Endodermal cell (in vitro differentiated cells): ENCODE results near the gene PANX2. TPM values are rescaled to one million over a fixed set of nuclear protein-coding genes. Genes with fewer than 3 reads are reported as not detected.

ENCODE experiments used
- DNase-seq: peaks from one replicate; pipeline ENCODE4 v3.0.0-alpha.2; 2017
- H3K27ac ChIP-seq: 2 replicates; pipeline ENCODE4 v1.5.1; 2013; ENCODE audit warnings: mild to moderate bottlenecking, low read depth, low read length, moderate library complexity
- H3K27me3 ChIP-seq: 2 replicates; pipeline ENCODE4 v1.6.1; 2013; ENCODE audit warnings: mild to moderate bottlenecking, low read length, moderate library complexity; ENCODE audit not compliant: insufficient read depth, control insufficient read depth, poor library complexity, severe bottlenecking
- H3K36me3 ChIP-seq: 2 replicates; pipeline ENCODE4 v1.7.0; 2013; ENCODE audit warnings: mild to moderate bottlenecking, low read length, moderate library complexity; ENCODE audit not compliant: control insufficient read depth, insufficient read depth
- H3K4me1 ChIP-seq: one replicate; pipeline ENCODE4 v1.7.0; 2013; ENCODE audit warnings: low read length; ENCODE audit not compliant: control insufficient read depth, insufficient read depth
- H3K4me3 ChIP-seq: 2 replicates; pipeline ENCODE4 v1.5.1; 2013; ENCODE audit warnings: mild to moderate bottlenecking, low read length, moderate library complexity
- H3K9ac ChIP-seq: 2 replicates; pipeline ENCODE4 v1.6.1; 2013; ENCODE audit warnings: mild to moderate bottlenecking, low read length, moderate library complexity; ENCODE audit not compliant: poor library complexity, severe bottlenecking; ENCODE audit errors: extremely low read depth
- H3K9me3 ChIP-seq: 2 replicates; pipeline ENCODE4 v1.6.1; 2013; ENCODE audit warnings: mild to moderate bottlenecking, low read length, moderate library complexity; ENCODE audit not compliant: control insufficient read depth
- H3K27ac Mint-ChIP-seq: 2 replicates; pipeline ENCODE4 v1.8.0; 2020; ENCODE audit warnings: mixed read lengths
- H3K27me3 Mint-ChIP-seq: 2 replicates; pipeline ENCODE4 v1.8.0; 2021; ENCODE audit warnings: mild to moderate bottlenecking, mixed read lengths; ENCODE audit not compliant: insufficient read depth
- H3K36me3 Mint-ChIP-seq: 2 replicates; pipeline ENCODE4 v1.8.0; 2020; ENCODE audit warnings: low read depth, mixed read lengths
- H3K4me1 Mint-ChIP-seq: 2 replicates; pipeline ENCODE4 v1.8.0; 2020; ENCODE audit warnings: mixed read lengths
- H3K4me3 Mint-ChIP-seq: 2 replicates; pipeline ENCODE4 v1.8.0; 2020; ENCODE audit warnings: mild to moderate bottlenecking, moderate library complexity, mixed read lengths
- H3K9me3 Mint-ChIP-seq: 2 replicates; pipeline ENCODE4 v1.8.0; 2020; ENCODE audit warnings: mild to moderate bottlenecking, mixed read lengths
- WGBS, 2 experiments: methylation state at CpG; one replicate each; pipeline versions ENCODE4 v1.1.5 to v1.1.7; 2013; ENCODE audit warnings: missing lambda C conversion rate in 2 of 2, mixed read lengths in 1 of 2; ENCODE audit not compliant: insufficient coverage in 1 of 2, insufficient read length in 1 of 2; 5-methylcytosine and 5-hydroxymethylcytosine counted together
- total RNA-seq, 2 donors: library from RNA; stranded (reverse); fragmentation: NEBNext Ultra II Directional in 1 of 2; extraction: Animal tissue kit (Norgen Biotek cat#: 25700) in 1 of 2; gene quantifications; 2 replicates in 1 of 2; 3 replicates in 1 of 2; pipeline ENCODE4 v1.2.1, GENCODE V29; 2021
- TF ChIP-seq, protein P1 (sequence below): fragments of 200-600 bp; sonication (generic); conservative IDR thresholded peaks from 2 replicates; pipeline ENCODE4 v1.5.0; 2021; ENCODE audit warnings: antibody characterized with exemption, mild to moderate bottlenecking

PANX2 gene
- total RNA-seq, 2 donors from 2014 or later: 8.8 to 11.2 TPM

DNA sequence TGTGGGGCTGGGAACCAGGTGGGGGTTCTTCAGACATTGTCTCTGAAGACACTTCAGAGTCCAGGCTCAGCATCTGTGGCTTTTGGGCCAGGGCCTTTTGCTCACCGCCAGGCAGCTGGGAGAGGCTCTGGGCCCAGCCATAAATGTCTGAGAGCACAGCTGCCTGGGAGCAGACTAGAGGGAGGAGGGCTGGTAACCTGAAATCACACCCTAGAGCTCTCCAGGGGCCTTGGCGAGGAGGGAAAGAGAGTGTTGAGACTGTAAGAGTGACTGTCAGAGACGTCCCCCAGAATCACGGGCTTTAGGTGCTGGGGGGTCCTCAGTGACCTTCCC lies 19.3 kb downstream of the PANX2 start:
- H3K36me3 Mint-ChIP-seq: peaks cover 7% of the 10 kb centered on the region
- TF ChIP-seq, protein P1, sequence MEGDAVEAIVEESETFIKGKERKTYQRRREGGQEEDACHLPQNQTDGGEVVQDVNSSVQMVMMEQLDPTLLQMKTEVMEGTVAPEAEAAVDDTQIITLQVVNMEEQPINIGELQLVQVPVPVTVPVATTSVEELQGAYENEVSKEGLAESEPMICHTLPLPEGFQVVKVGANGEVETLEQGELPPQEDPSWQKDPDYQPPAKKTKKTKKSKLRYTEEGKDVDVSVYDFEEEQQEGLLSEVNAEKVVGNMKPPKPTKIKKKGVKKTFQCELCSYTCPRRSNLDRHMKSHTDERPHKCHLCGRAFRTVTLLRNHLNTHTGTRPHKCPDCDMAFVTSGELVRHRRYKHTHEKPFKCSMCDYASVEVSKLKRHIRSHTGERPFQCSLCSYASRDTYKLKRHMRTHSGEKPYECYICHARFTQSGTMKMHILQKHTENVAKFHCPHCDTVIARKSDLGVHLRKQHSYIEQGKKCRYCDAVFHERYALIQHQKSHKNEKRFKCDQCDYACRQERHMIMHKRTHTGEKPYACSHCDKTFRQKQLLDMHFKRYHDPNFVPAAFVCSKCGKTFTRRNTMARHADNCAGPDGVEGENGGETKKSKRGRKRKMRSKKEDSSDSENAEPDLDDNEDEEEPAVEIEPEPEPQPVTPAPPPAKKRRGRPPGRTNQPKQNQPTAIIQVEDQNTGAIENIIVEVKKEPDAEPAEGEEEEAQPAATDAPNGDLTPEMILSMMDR: no peak
- WGBS, 2 experiments: 86 to 97% methylated on average over 4 of the region's 4 CpGs
- Histone ChIP-seq H3K27ac (no peak overlapping the region), H3K27me3 (no peaks in the 10 kb centered on the region), H3K9me3 (no peaks in the 10 kb centered on the region), H3K36me3 (peaks cover 11% of the 10 kb centered on the region), H3K9ac (no peak overlapping the region), H3K4me3 (no peak overlapping the region), H3K4me1 (peaks cover 4% of the 10 kb centered on the region)
- H3K4me1 Mint-ChIP-seq: no peaks in the 10 kb centered on the region
- no peak overlapping the region for H3K27ac Mint-ChIP-seq
- H3K4me3 Mint-ChIP-seq: no peak overlapping the region
- H3K9me3 Mint-ChIP-seq: no peaks in the 10 kb centered on the region
- H3K27me3 Mint-ChIP-seq: no peaks in the 10 kb centered on the region
- no peak for DNase-seq

- peak; percentile 92 for DNase-seq
- Mint-ChIP-seq H3K27ac (peak overlapping the region; percentile 78), H3K36me3 (peaks cover 7% of the 10 kb centered on the region), H3K4me3 (peak overlapping the region; percentile 49), H3K27me3 (no peaks in the 10 kb centered on the region), H3K4me1 (no peaks in the 10 kb centered on the region), H3K9me3 (no peaks in the 10 kb centered on the region)
- Histone ChIP-seq H3K9ac (no peak overlapping the region), H3K4me1 (peaks cover 4% of the 10 kb centered on the region), H3K27ac (no peak overlapping the region), H3K9me3 (no peaks in the 10 kb centered on the region), H3K36me3 (peaks cover 11% of the 10 kb centered on the region), H3K27me3 (no peaks in the 10 kb centered on the region), H3K4me3 (no peak overlapping the region)
- TF ChIP-seq, protein P1: peak; percentile 65
- 74 to 79% methylated on average over 33 to 43 of the region's 43 CpGs for WGBS, 2 experiments
Measured at GRCh38 chr22:50190182-50190940, 19.8 kb downstream of the PANX2 start.

DNA sequence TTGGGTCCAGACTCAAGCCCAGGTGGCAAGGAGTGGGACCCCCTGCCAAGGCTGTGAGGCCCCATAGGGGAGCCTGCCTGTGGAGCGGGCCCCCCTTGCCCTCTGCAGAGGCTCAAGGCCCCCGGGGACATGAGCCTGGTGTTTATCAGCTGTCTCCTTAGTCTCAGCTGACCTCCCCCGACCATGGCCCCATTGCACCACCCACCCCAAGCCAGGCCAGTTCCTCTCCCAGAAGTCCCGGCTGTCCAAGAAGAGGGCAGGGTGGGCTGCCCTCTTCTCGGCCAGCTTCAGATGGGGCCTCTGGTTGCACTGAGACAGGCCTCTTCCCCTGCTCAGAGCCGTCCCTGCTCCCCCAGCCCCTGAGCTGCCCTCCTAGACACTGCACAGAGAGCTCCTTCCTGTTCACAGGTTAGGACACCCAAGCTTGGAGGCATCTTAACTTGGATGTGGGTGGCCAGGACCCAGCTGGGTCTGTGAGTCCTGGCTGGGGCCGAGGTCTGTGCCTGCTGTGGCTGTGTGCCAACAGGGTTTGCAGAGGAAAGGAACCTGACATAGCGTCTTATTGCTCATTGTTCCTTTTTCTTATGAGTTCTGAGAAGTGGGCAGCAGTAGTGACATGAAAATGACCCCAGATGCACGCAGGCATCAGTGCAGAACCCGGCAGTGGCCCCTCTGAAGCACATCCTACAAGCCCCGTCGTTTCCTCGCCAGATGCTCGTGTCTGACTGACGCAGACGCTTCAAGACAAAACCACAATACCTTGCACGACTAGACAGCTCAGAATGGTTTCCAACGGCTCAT lies 20.6 kb downstream of the PANX2 start:
- H3K27ac ChIP-seq: no peak overlapping the region
- no peak overlapping the region for H3K9ac ChIP-seq
- Mint-ChIP-seq H3K4me3 (peak overlapping the region; percentile 49), H3K27me3 (no peaks in the 10 kb centered on the region), H3K27ac (peak overlapping the region; percentile 21), H3K9me3 (no peaks in the 10 kb centered on the region), H3K36me3 (peaks cover 7% of the 10 kb centered on the region), H3K4me1 (no peaks in the 10 kb centered on the region)
- 95 to 97% methylated on average over 14 to 18 of the region's 18 CpGs for WGBS, 2 experiments
- no peak overlapping the region for H3K4me3 ChIP-seq
- no peaks in the 10 kb centered on the region for H3K27me3 ChIP-seq
- H3K9me3 ChIP-seq: no peaks in the 10 kb centered on the region
- no peak for DNase-seq
- H3K4me1 ChIP-seq: peaks cover 4% of the 10 kb centered on the region
- H3K36me3 ChIP-seq: peaks cover 11% of the 10 kb centered on the region
- TF ChIP-seq, protein P1: no peak
